HG02571 (cell line): ENCODE measurements around the gene ABCA10.

ENCODE experiments used
- ATAC-seq: cut with Tn5 transposase; IDR thresholded peaks from one replicate; pipeline ENCODE4 v1.9.1; 2021; ENCODE audit warnings: mild to moderate bottlenecking, moderate library complexity; ENCODE audit not compliant: unreplicated experiment

Gene ABCA10

GRCh38 chr17:69105907-69106730, 122.5 kb downstream of the ABCA10 start:
- ATAC-seq = no peak

DNA sequence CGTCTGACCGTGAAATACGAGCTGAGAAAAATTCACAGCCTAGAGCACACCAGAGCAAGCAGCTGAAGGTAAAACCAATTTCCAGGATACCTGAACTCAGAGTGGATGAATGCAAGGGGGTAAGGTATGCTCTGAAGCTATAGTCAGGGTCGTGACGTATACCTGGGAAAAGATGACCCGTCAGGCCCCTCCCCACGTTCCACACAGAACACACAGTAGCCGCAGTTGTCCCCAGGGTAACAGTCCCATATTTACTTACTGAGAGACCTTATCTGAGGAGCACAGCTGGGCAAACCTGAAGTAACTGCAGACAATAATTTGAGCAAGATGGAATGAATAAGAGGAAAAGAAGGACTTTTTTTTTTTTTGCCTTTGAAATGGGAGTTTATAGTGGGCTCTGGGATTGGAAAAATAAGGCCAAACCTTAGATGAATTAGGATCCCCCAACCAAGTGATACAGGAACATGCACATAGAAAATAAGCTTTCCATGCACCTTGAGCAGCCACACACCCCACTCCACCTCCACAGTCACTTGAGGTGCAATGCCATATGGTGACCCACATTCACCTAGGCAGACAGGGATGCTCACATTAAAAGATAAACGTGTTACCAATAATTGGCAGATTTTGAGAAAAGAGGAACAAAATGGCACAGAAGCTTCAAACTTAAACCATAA, 124.9 kb downstream of the ABCA10 start:
- ATAC-seq = no peak

GRCh38 chr17:69098625-69099024, 130.0 kb downstream of the ABCA10 start:
- ATAC-seq = no peak
